Central memory CD4-positive, alpha-beta T cell (primary cell): ENCODE data around the gene MECR.
A peak's percentile ranks its signal among the peaks of the same experiment; 100 is the strongest.

Source experiments
- DNase-seq: peaks from one replicate; pipeline ENCODE4 v3.0.0; 2022
- total RNA-seq, 3 experiments: gene quantifications; one replicate each; lab custom pipeline; 2026; lab: John Stamatoyannopoulos, UW

MECR gene, protein sequence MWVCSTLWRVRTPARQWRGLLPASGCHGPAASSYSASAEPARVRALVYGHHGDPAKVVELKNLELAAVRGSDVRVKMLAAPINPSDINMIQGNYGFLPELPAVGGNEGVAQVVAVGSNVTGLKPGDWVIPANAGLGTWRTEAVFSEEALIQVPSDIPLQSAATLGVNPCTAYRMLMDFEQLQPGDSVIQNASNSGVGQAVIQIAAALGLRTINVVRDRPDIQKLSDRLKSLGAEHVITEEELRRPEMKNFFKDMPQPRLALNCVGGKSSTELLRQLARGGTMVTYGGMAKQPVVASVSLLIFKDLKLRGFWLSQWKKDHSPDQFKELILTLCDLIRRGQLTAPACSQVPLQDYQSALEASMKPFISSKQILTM
- total RNA-seq, result 7.8 to 19.2 (median 10.2) reads per million in 3 experiments

DNA sequence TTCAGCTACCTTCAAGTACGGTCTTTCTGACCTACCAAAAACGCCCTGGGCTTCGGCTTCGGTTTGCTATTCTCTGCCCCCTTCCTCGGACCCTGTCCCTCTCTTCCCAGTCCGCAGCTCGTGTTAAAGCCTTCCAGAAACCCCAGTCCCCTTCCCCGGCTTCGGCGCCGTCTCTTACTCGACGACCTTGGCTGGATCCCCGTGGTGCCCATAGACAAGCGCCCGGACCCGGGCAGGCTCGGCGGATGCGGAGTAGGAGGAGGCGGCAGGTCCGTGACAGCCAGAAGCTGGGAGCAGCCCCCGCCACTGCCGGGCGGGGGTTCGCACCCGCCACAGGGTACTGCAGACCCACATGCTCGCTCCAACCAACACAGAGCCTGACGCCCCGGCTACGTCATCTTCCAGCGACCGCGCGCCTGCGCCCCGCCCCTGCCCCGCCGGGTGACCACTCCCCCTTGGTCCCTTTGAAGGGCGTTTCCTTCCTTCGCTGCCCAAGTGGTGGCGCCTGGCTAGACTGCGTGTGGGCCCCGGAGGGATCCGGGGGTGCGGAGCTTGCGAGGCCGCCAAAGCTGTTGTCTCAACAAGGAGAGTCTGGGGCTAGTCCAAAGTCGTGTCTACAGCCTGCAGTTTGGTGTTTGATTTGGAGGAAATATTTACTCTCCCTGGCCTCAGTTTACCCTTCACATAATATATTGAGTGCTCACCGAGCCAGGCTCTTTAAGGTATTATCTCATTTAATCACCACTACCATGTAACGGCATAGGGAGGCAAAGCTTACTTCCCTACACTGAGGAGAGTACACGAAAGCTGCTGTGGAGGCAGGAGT lies at the start of gene MECR:
MECR (minus strand) TSS at position 382 of the 826 bp plus-strand sequence; CDS start at position 354, 28 bp downstream.
- peak; percentile 93 for DNase-seq

DNA sequence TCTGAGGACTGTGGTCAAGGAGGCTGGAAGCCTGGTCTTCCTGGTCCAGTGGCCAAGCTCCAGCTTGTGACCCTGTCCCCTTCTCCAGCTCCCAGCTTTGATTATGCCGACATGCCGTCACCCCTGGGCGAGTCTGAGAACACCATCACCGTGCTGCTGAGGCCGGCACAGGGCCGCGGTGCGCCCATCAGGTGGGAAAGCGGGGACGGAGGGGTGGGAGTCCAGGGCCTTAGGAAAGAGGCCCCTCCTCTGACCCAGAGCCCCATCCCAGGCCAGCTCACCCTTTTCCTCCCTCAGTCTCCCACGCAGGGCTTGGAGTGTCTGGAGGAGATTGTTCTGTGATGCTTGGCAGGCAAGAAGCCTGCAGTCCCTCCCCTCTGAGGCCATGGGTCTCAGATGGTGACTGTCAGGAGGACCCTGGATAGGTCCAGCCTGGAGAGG lies 49.2 kb upstream of the MECR start:
- no peak for DNase-seq

DNA sequence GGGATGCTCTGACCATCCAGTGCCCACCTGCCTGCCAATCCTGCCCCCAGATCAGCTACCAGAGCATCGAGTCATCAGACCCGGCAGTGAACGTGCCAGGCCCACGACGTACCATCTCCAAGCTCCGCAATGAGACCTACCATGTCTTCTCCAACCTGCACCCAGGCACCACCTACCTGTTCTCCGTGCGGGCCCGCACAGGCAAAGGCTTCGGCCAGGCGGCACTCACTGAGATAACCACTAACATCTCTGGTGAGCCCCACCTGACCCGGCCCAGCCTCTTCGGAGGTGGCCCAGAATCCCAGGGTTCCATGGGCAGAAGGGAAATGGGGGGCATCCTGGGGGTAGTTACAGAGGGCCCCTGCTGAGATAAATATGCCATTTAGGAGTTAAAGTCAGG lies 48.7 kb upstream of the MECR start:
- DNase-seq, result no peak

DNA sequence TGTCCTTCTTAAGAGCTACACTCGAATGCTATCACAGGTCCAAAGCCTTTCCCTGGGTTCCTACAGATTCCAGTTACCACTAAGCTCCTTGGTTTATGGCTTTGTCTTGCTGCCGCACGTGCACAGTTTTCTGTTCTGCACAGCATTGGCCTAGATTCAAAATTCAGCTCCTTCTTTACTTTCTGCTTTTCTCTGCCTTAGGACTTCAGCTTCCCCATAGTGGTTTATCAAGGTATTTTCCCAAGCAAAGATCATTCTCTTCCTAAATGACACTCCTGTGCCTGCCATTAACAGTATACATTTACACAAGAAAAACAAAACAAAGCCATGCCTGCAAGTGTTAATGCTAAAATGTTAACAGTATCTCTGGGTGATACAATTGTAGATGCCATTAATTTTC lies 47.4 kb upstream of the MECR start:
- no peak for DNase-seq

DNA sequence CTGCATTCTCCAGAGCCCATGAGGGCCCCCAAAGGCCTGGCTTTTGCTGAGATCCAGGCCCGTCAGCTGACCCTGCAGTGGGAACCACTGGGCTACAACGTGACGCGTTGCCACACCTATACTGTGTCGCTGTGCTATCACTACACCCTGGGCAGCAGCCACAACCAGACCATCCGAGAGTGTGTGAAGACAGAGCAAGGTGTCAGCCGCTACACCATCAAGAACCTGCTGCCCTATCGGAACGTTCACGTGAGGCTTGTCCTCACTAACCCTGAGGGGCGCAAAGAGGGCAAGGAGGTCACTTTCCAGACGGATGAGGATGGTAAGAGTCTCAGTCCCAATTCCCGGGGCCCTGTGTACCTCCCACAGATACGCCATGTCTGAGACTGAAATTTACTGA lies 44.7 kb upstream of the MECR start:
- no peak for DNase-seq

DNA sequence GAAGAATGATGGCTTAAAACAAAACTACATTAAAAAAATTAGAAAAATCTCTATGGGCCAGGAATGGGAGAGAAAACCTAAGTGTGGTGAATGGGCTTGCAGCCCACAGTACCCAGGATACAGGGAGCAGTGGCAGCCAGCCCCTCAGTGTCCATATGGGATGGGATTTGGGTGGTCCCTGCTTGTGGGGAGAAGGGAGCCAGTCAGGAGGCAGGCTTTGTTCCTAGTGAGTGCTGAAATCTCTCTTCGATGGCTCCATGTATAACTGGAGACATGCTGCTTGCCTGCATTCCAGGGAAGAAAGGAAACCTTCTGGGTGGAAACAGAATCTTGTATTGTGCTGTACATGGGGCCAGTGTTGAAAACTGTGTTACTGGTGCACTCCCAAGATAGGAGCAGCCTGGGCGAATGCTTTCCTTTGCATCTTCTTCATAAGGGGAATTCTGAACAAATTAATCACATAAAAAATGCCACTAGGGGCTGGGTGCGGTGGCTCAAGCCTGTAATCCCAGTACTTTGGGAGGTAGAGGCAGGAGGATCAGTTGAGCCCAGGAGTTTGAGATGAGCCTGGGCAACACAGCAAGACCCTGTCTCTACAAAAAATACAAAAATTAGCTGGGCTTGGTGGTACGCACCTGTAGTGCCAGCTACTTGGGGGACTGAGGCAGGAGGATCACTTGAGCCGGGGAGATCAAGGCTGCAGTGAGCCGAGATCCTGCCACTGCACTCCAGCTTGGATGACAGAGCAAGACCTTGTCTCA lies 41.6 kb upstream of the MECR start:
- DNase-seq, result no peak

DNA sequence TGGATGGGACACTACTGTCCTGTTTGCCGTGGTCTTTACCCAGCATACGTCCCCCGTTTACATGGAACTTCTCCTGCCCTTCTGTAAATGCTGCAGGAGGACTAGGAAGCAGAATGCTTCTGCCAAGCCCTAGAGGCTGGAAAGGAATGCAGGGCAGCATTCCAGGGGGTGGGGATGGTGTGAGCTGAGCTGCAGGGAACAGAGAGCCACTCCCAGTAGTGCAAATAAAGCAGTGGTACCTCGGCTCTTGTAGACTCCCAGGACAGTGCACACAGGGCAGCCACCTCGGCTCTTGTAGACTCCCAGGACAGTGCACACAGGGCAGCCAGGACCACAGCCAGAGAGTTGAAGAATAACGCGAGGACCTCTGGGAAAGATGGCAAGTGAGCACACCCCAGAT lies 41.0 kb upstream of the MECR start:
- DNase-seq, result no peak

DNA sequence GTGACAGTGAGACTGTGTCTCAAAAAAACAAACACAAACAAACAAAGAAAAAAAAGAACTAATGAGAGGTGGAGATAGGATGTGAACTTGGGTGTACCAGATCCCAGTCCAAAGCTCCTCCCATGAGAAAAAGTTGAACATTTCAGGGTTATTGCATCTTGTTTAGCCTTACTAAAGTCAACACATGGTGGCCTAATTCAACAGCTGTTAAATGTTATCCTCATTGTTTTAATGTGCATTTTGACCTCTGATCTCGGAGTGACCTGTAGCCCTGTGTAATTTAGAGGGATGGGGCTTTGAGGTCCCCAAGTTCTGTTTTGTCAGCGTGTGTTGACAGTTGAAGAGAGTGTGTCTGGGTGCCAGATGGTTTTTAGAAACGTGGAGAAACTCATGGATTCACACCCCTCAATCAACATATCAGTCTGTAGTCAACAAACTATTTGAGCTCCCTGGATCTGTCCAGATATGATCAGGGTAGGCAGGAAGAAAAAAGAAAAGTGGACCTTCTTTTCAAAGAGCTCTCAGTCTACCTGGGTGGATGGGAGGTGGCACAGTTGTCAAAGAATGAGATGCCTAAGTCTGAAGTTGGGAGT lies 40.3 kb upstream of the MECR start:
- DNase-seq, result no peak

DNA sequence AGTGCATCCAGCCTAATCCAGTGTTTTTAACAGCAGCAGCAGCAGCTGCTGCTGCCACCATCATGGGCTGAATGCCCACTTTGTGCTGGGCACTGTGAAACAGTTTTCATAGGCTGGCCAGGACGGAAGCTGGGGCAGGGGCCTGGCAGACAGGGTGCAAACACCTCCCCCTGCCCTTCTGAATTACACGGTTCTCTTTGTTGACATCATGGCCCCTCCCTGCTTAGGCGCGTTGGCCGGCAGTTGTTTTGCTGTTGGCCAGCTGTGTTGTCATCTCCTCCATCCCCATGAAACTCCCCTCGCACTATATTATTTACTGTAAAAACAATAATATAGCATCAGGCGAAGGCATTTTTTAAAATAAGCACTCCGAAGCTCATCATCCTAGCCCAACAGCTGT lies 38.6 kb upstream of the MECR start:
- DNase-seq, result no peak

DNA sequence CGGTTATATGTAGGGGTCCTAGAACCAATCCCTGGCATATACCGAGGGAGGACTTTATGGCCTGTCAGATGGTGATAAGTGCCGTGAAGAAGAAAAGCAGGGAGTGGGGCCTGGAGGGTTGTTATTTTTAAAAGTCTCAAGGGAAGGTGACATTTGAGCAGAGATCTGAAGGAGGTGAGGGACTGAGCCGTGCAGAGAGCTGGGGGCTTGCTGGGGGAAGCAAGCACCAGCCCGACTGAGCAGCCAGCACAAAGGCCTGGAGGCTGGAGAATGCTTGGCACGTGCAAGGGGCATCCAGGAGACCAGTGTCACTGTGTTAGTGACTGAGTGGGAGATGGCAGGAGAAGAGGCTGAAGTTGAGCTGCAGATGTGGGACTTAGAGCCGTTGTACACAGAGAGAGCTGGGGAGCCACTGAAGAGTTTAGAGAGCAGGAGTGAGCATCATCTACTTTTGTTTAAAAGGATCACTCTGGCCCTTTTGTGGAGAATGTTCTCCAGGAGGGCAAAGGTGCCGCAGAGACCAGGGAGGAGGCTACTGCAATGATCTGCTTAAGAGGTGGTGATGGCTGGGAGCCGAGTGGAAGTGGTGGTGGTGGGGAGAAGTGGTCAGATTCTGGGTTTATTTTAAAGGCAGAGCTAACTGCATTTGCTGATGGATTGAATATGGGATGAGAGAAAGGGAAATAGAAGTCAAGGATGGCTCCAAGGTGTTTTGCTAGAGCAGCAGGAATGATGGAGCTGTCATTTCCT lies 36.8 kb upstream of the MECR start:
- DNase-seq, result no peak

DNA sequence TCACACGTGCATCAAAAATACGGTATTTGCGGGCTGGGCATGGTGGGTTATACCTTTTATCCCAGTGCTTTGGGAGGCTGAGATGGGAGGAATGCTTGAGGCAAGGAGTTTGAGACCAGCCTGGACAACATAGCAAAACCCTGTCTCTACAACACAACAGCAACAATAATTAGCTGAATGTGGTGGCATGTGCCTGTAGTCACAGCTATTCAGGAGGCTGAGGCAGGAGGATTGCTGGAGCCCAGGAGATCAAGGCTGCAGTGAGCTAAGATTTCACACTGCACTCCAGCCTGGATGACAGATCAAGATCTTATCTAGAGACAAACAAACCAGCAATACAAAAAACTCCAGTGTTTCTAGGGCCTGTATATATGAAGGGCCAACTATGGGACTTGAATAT lies 36.2 kb upstream of the MECR start:
- DNase-seq, result no peak

DNA sequence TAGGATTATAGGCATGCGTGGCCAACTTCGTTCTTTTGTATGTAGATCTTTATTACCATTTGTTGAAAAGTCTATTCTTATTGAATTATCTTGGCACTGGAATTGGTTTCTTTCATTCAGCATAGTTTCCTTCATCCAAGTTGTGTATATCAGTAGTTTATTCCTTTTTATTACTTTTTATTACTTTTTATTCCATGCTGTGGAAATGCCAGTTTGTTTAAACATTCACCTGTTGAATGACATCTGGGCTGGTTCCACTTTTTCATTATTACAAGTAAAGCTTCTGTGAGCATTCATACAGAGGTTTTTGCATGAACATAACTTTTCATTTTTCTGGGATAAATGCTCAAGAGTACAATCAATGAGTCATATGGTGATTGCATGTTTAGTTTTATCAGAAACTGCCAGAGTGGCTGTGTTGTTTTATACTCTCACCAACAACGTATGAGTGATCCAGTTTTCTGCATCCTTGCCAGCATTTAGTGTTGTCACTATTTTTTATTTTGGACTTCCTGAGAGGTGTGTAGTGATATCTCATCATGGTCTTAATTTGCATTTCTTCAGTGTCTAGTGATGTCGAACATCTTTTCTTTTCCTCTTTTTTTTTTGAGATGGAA lies 34.1 kb upstream of the MECR start:
- DNase-seq, result no peak

DNA sequence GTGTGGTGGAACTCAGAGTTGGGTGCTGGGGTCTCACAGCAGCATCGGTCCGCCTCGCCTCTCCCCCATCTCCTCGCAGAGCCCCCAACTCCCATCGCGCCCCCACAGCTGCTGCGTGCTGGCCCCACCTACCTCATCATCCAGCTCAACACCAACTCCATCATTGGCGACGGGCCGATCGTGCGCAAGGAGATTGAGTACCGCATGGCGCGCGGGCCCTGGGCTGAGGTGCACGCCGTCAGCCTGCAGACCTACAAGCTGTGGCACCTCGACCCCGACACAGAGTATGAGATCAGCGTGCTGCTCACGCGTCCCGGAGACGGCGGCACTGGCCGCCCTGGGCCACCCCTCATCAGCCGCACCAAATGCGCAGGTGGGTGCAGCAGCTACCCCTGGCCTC lies 29.8 kb upstream of the MECR start:
- DNase-seq, result no peak

DNA sequence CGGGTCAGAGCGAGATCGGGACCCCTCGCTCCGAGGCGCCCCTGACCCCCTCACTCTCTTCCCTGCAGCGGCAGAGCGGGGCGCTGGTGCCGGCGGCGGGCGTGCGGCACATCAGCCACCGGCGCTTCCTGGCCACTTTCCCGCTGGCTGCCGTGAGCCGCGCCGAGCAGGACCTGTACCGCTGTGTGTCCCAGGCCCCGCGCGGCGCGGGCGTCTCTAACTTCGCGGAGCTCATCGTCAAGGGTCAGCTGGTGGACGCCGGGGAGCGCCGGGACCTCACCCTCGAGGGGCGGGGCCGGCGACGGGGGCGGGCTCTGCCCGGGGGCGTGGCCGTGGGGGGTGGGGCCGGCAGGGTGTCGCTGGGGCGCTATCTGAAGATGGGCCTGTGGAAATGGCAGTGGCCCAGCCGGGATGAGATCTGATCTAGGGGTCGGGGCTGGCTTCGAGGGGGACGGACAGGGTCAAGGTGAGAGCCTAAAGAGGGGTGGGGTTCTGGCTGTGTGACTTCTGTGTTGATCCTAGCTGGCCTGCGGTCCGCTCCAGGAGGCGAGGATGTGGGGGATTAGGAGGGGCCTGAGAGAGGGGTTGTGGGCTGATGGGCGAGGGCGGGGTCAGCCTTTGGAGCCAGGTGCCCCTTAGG lies 29.2 kb upstream of the MECR start:
- DNase-seq, result no peak

DNA sequence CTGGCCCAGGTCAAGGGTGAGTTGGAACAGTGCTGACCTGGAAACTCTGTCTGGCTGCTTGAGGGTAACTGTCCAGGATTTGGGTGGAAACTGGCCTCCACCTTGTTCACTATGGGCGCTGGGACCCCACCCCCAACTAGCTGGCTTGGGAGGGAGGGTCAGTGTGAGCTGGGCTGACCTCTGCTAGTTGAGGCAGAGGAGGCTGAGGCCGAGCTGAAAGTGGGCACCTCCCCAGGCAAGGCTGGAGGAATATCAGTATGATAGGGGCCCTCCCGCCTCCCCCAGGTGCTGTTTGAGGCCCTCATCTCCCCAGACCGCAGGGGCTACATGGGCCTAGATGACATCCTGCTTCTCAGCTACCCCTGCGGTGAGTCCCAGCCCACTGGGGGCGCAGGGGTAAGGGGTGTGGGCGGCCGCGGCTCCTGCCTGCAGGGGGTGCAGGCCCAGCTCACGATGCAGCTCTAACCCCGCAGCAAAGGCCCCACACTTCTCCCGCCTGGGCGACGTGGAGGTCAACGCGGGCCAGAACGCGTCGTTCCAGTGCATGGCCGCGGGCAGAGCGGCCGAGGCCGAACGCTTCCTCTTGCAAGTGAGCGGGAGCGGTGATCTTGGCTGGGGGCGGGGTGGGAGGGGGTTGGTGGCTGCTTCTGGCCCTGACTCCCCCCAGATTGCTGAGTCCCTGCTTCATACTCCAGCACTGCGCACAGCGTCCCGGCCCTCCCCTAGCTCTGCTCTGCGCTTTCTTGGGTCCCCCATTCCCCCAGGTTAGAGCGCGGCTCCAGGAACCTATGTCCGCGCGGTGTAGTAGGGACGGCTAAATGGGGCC lies 28.5 kb upstream of the MECR start:
- no peak for DNase-seq

DNA sequence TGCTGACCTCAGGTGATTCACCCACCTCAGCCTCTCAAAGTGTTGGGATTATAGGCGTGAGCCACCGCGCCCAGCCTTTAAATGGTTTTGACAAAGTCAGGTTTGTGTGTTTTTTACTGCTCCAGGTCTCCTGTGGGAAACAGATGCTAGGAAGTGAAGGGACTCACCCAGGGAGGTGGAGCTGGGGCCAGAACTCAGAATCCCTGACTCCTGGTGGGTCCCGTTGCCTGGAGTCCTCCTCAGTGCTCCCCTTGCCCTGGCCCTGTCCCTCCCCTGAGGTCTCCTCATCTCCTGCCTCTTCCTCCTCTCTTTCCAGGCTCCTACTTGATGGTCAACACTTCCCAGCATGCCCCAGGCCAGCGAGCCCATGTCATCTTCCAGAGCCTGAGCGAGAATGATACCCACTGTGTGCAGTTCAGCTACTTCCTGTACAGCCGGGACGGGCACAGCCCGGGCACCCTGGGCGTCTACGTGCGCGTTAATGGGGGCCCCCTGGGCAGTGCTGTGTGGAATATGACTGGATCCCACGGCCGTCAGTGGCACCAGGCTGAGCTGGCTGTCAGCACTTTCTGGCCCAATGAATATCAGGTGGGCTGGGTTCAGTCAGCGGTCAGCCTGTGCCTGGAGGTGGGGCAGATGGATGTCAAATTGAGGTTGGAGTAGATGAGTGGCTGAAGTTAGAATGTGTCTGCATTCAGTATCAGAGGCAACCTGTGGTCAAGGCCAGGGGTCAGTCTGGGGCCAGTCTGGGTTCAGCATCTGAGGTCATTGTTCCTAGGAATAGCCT lies 27.6 kb upstream of the MECR start:
- DNase-seq, result no peak

DNA sequence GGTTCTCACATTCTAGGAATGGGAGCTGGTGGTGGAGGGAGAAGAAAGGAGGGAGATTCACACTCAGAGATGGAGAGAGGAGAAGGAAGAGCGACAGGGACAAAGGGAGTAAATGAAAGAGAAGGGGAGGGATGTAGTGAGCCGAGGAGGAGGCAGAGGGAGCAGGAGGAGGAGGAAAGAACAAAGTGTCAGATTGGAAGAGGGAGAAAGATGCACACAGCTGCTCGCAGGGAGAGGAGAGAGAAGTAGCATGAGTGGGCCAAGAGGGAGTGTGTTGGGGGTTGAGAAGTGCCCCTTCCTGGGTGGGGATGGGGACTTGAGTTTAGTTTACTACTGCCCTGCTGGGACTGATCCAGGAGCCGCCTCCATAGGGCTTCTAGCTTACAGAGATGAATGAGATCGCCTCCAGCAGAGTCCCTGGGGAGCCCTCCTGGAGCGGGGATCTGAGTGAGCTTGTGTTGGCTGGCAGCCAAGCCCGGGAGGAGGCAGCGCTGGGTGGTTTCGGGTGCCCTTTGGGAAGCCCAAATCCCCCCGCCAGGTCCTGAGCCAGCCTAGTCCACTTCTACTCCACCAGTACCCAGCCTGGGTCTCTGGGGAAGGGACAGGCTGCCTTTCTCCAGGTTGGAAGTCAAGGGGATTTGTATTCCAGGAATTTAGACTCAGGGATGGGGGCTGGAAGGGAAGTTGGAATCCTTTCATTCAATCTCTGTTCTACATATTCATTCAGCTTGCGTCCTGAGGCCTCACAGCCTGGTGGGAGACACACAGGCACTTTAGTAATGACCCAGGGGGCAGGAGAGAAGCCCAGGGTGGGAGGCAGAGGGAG lies 26.5 kb upstream of the MECR start:
- no peak for DNase-seq

DNA sequence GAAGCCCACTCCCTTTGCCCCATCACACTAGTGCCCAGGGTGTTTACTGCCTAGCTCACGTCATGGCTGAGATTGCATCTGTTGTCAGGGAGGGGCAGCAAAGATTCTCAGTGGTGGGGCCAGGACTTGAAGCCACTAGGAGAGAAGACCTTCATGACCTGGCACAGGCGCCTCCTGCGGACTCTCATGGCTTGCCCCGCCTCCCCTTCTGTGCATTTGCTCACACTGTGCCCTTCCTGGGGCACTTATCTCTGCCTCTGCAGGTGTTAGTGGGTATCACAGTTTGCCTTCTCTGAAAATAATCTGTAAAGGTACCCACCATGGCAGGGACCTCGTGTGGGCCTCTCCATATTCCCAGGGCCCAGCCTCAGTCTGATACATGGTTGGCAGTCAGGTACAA lies 25.7 kb upstream of the MECR start:
- no peak for DNase-seq
